Thoracic aorta (tissue), 2 donors: ENCODE data around the gene COG8. TPM values are rescaled to one million over a fixed set of nuclear protein-coding genes. Genes with fewer than 3 reads are reported as not detected.

Experiments used
- ATAC-seq: fragments of 150-250 bp; one replicate; pipeline ENCODE4 v1.8.0; 2017; ENCODE audit warnings: low read depth; ENCODE audit not compliant: insufficient number of reproducible peaks, low FRiP score
- DNase-seq: peaks from one replicate; pipeline ENCODE4 v3.0.0-alpha.2; 2020; ENCODE audit warnings: low spot score
- H3K27ac ChIP-seq, 2 donors: fragments of 200-600 bp; sonication (generic); 1 replicate in 1 of 2; 2 replicates in 1 of 2; pipeline ENCODE4 v1.5.1; 2016; ENCODE audit warnings: mild to moderate bottlenecking in 2 of 2, moderate library complexity in 2 of 2
- H3K27me3 ChIP-seq: fragments of 200-600 bp; sonication (generic); replicated peaks from 2 replicates; pipeline ENCODE4 v1.6.0; 2016; ENCODE audit warnings: mild to moderate bottlenecking; ENCODE audit not compliant: insufficient read depth
- H3K36me3 ChIP-seq: fragments of 200-600 bp; sonication (generic); one replicate; pipeline ENCODE4 v1.5.1; 2016
- H3K4me1 ChIP-seq, 2 donors: fragments of 200-600 bp; sonication (generic); 1 replicate in 1 of 2; 2 replicates in 1 of 2; pipeline versions ENCODE4 v1.5.1 to v1.6.0; 2016; ENCODE audit warnings: low read depth in 2 of 2, mild to moderate bottlenecking in 1 of 2; ENCODE audit not compliant: control insufficient read depth in 1 of 2
- H3K4me3 ChIP-seq: fragments of 200-600 bp; sonication (generic); 2 replicates; pipeline ENCODE4 v1.5.1; 2016; ENCODE audit warnings: mild to moderate bottlenecking
- H3K9me3 ChIP-seq: fragments of 200-600 bp; sonication (generic); 2 replicates; pipeline ENCODE4 v1.5.1; 2016
- total RNA-seq, 2 donors: library from RNA; depleted of rRNA; stranded (reverse); fragments of >200 nt; gene quantifications; one replicate each; pipeline versions ENCODE4 v1.1.0 to v1.2.3, GENCODE V29; 2016
- TF ChIP-seq, protein P1 (sequence below): fragments of 200-600 bp; sonication (generic); IDR thresholded peaks from one replicate; pipeline ENCODE4 v1.5.1; 2019; ENCODE audit warnings: antibody characterized with exemption

COG8 gene
- total RNA-seq, 2 donors from 2014 or later, result 39.4 to 51.0 TPM

DNA sequence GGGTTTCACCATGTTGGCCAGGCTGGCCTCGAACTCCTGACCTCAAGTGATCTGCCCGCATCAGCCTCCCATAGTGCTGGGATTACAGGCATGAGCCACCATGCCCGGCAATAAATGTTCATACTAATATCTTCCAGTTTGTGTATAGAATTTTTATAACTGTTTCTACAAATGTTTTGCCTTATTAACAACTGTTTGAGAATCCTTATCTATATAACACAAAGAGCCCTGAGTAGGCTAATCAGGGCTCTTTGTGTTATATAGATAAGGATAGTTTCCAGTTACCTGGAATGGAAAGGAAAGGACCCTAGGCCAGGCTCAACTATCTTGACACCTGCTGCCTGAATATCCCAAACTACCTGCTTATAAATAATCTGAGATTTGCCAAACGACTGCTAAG is 29.5 kb upstream of the COG8 start:
- H3K36me3 ChIP-seq, result peaks cover 66% of the 10 kb centered on the region

DNA sequence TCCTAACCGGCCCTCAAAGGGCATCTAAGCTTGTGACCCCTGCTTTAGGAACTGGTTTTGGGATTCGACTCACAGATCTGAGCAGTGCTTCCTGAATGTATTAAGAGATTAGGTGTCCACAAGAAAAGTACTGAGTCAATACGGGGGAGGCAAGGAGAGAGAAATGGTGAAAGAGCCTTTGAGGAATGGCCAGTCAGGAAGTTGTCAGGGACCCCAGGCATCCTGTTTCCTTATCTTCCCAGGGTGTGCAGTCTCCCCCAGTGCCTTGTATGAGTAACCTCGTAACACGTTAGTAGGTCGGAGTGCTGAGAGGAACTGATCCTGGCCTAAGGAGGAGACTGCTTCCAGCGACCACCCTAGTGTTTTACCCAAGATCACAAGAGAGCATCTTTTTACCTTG is 28.6 kb upstream of the COG8 start:
- Histone ChIP-seq H3K4me1 (no peaks in the 10 kb centered on the region), H3K36me3 (peaks cover 66% of the 10 kb centered on the region), H3K4me3 (no peak overlapping the region), H3K27ac (no peak overlapping the region), H3K27me3 (no peaks in the 10 kb centered on the region), H3K9me3 (no peaks in the 10 kb centered on the region)
- DNase-seq, result no peak
- no peak for ATAC-seq
- TF ChIP-seq, protein P1, sequence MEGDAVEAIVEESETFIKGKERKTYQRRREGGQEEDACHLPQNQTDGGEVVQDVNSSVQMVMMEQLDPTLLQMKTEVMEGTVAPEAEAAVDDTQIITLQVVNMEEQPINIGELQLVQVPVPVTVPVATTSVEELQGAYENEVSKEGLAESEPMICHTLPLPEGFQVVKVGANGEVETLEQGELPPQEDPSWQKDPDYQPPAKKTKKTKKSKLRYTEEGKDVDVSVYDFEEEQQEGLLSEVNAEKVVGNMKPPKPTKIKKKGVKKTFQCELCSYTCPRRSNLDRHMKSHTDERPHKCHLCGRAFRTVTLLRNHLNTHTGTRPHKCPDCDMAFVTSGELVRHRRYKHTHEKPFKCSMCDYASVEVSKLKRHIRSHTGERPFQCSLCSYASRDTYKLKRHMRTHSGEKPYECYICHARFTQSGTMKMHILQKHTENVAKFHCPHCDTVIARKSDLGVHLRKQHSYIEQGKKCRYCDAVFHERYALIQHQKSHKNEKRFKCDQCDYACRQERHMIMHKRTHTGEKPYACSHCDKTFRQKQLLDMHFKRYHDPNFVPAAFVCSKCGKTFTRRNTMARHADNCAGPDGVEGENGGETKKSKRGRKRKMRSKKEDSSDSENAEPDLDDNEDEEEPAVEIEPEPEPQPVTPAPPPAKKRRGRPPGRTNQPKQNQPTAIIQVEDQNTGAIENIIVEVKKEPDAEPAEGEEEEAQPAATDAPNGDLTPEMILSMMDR, result no peak

More for the DNA sequence above, 29.5 kb upstream of the COG8 start:
- Histone ChIP-seq H3K9me3 (no peaks in the 10 kb centered on the region), H3K4me3 (no peak overlapping the region), H3K27me3 (no peaks in the 10 kb centered on the region), H3K27ac (no peak overlapping the region), H3K4me1 (no peaks in the 10 kb centered on the region)
- TF ChIP-seq, protein P1, result no peak
- ATAC-seq, result no peak
- DNase-seq, result no peak

DNA sequence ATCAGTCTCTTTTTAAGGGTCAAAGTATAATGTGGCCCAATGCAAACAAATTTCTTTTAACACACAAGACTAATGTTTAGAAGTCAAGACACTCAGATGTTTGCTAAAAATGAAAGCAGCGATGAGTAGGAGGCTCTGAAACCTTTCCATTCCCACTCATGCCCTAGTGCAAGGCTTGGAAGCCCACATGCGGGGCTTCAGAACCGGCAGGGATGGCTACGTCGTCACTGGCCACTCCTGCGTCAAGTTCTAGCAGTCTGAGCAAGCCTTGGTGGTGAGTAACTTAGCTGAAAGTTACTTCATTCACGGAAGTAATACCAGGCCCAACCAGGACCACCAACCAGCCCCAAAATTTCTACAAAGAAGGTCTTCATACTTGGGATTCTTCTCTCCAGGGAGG is 27.1 kb upstream of the COG8 start:
- no peaks in the 10 kb centered on the region for H3K9me3 ChIP-seq
- TF ChIP-seq, protein P1, result no peak
- no peak overlapping the region for H3K27ac ChIP-seq
- H3K4me3 ChIP-seq, result no peak overlapping the region
- DNase-seq, result no peak
- H3K27me3 ChIP-seq, result no peaks in the 10 kb centered on the region
- no peaks in the 10 kb centered on the region for H3K4me1 ChIP-seq
- ATAC-seq, result no peak
- H3K36me3 ChIP-seq, result peaks cover 60% of the 10 kb centered on the region

DNA sequence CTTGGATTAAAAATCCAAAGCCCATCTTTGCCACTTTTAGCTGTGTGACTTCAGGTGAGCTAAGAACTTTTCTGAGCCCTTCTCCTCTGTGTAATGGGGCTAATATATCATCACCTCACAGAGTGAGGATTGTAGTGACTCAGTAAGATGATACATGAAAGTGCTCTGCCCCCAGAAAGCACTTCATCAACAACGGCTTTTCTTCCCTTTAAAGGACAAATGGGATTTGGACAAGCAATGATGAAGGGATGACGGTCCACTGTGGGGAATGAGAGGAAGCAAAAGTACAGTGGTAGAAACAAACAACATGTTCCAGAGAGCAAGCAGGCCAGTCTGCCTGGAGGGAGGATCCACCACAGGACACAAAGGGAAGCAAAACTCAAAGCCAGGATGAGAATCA is 26.5 kb upstream of the COG8 start:
- Histone ChIP-seq H3K4me3 (no peak overlapping the region), H3K36me3 (peaks cover 60% of the 10 kb centered on the region), H3K9me3 (no peaks in the 10 kb centered on the region), H3K27me3 (no peaks in the 10 kb centered on the region), H3K4me1 (no peaks in the 10 kb centered on the region), H3K27ac (no peak overlapping the region)
- ATAC-seq (no peak), DNase-seq (no peak)
- TF ChIP-seq, protein P1, result no peak

DNA sequence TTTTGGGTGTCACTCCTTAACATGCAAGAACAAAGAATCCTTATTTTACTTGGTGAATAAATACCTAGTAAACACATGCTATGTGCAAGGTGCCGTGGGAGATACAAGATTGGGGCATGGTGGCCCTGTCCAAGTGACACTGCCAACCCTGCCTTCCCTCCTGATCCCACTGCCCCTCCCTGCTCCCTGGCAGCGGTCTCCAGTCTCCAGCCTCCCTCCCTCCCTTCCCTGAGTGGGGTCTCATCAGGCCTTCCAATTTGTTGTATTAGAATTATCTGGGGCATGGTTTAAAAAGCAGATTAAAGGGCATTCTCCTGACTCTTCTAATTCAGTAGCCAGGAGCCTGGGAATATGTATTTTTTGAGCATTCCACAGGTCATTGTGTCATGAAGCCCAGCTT is 24.7 kb upstream of the COG8 start:
- H3K36me3 ChIP-seq, result peaks cover 49% of the 10 kb centered on the region
- H3K27me3 ChIP-seq, result no peaks in the 10 kb centered on the region
- no peak for ATAC-seq
- TF ChIP-seq, protein P1, result no peak
- DNase-seq, result no peak
- no peaks in the 10 kb centered on the region for H3K9me3 ChIP-seq
- H3K4me3 ChIP-seq, result no peak overlapping the region
- H3K27ac ChIP-seq, result no peak overlapping the region
- no peaks in the 10 kb centered on the region for H3K4me1 ChIP-seq
